Measurements from ENCODE around the gene RAB43.
"Not testable (repeated sequence)": the region's sequence is repeated elsewhere in the genome, so short reads cannot be mapped to it uniquely, and the experiment has no call there.

RAB43 gene

GRCh38 chr3:129088312-129088711 lies 33.3 kb downstream of the RAB43 start:
- not testable (repeated sequence) for DNase-seq (ENCODE audit: low spot score)

- DNase-seq (ENCODE audit: low spot score): not testable (repeated sequence)
Measured at GRCh38 chr3:129087904-129088303, 33.7 kb downstream of the RAB43 start.

- no peak for DNase-seq (ENCODE audit: low spot score)
Measured at GRCh38 chr3:129087138-129087702, 34.4 kb downstream of the RAB43 start.

GRCh38 chr3:129085818-129086217 lies 35.8 kb downstream of the RAB43 start:
- no peak for DNase-seq (ENCODE audit: low spot score)

- DNase-seq (ENCODE audit: low spot score): no peak
Measured at GRCh38 chr3:129085165-129085715, 36.4 kb downstream of the RAB43 start.

- no peak for DNase-seq (ENCODE audit: low spot score)
Measured at GRCh38 chr3:129084501-129084900, 37.1 kb downstream of the RAB43 start.

GRCh38 chr3:129082026-129082425 lies 39.6 kb downstream of the RAB43 start:
- no peak for DNase-seq (ENCODE audit: low spot score)

GRCh38 chr3:129081503-129081902 lies 40.1 kb downstream of the RAB43 start:
- no peak for DNase-seq (ENCODE audit: low spot score)

GRCh38 chr3:129078510-129078909 lies 43.1 kb downstream of the RAB43 start:
- DNase-seq (ENCODE audit: low spot score): no peak

GRCh38 chr3:129077222-129077621 lies 44.4 kb downstream of the RAB43 start:
- no peak for DNase-seq (ENCODE audit: low spot score)

- no peak for DNase-seq (ENCODE audit: low spot score)
Measured at GRCh38 chr3:129070086-129070885, 51.3 kb downstream of the RAB43 start.

- DNase-seq (ENCODE audit: low spot score): not testable (repeated sequence)
Measured at GRCh38 chr3:129069313-129070085, 52.1 kb downstream of the RAB43 start.

- DNase-seq (ENCODE audit: low spot score): no peak
Measured at GRCh38 chr3:129068291-129068886, 53.2 kb downstream of the RAB43 start.

- DNase-seq (ENCODE audit: low spot score): not testable (repeated sequence)
Measured at GRCh38 chr3:129067719-129068118, 53.9 kb downstream of the RAB43 start.

GRCh38 chr3:129065720-129066073 lies 55.9 kb downstream of the RAB43 start:
- DNase-seq (ENCODE audit: low spot score): no peak

- DNase-seq (ENCODE audit: low spot score): peak; percentile 14
Measured at GRCh38 chr3:129065016-129065719, 56.4 kb downstream of the RAB43 start.

GRCh38 chr3:129063841-129064482 lies 57.6 kb downstream of the RAB43 start:
- DNase-seq (ENCODE audit: low spot score): peak; percentile 18

- DNase-seq (ENCODE audit: low spot score): no peak
Measured at GRCh38 chr3:129063091-129063640, 58.4 kb downstream of the RAB43 start.

GRCh38 chr3:129061888-129062834 lies 59.4 kb downstream of the RAB43 start:
- DNase-seq (ENCODE audit: low spot score): peak; percentile 41

Data from D341Med (cell line).